HL-60/S4 treated with retinoic acid at 250 ng/mL for 4 days and 3 days (cell line): ENCODE data around the gene HABP4.

Experiments used
- in situ Hi-C: fragments of 300-500 bp; cut with MboI; formaldehyde crosslinking; loops from 2 replicates; pipeline ENCODE4 v1.7.0; 2022; ENCODE audit warnings: low sequenced_read_pairs

HABP4 gene

GRCh38 chr9:96430377-96430776 lies 19.6 kb upstream of the HABP4 start:
- in situ Hi-C loops: no loop called here

- in situ Hi-C loops: no loop called here
These were observed 14.6 kb upstream of the HABP4 start for GRCh38 chr9:96435345-96435744.

GRCh38 chr9:96436063-96436455 lies 13.9 kb upstream of the HABP4 start:
- in situ Hi-C loops: no loop called here

- in situ Hi-C loops: no loop called here
These were observed 13.4 kb upstream of the HABP4 start for GRCh38 chr9:96436456-96437126.

GRCh38 chr9:96437454-96437853 lies 12.5 kb upstream of the HABP4 start:
- in situ Hi-C loops: no loop called here

GRCh38 chr9:96440671-96441199 lies 9.2 kb upstream of the HABP4 start:
- in situ Hi-C loops: loop anchor here (10.0 kb wide), 1 partner anchor 204 kb away; no protein-coding TSS in a partner anchor

- in situ Hi-C loops: loop anchor here (10.0 kb wide), 1 partner anchor 203 kb away; no protein-coding TSS in a partner anchor
These were observed 8.0 kb upstream of the HABP4 start for GRCh38 chr9:96441798-96442445.

GRCh38 chr9:96442491-96442890 lies 7.5 kb upstream of the HABP4 start:
- in situ Hi-C loops: loop anchor here (10.0 kb wide), 1 partner anchor 202 kb away; no protein-coding TSS in a partner anchor

- in situ Hi-C loops: loop anchor here (10.0 kb wide), 1 partner anchor 197 kb away; no protein-coding TSS in a partner anchor
These were observed 2.6 kb upstream of the HABP4 start for GRCh38 chr9:96447406-96447805.

GRCh38 chr9:96448546-96449170 lies 1.3 kb upstream of the HABP4 start:
- in situ Hi-C loops: loop anchor here (10.0 kb wide), 1 partner anchor 196 kb away; no protein-coding TSS in a partner anchor

GRCh38 chr9:96449523-96449844 lies 485 bp upstream of the HABP4 start:
- in situ Hi-C loops: loop anchor here (10.0 kb wide), 1 partner anchor 195 kb away; no protein-coding TSS in a partner anchor

- in situ Hi-C loops: no loop called here
These were observed 902 bp downstream of the HABP4 start for GRCh38 chr9:96450613-96451528.

- in situ Hi-C loops: no loop called here
These were observed 3.7 kb downstream of the HABP4 start for GRCh38 chr9:96453625-96454024.

GRCh38 chr9:96457266-96457665 lies 7.3 kb downstream of the HABP4 start:
- in situ Hi-C loops: no loop called here

- in situ Hi-C loops: no loop called here
These were observed 8.3 kb downstream of the HABP4 start for GRCh38 chr9:96458226-96458625.

- in situ Hi-C loops: no loop called here
These were observed 9.5 kb downstream of the HABP4 start for GRCh38 chr9:96459268-96460007.

- in situ Hi-C loops: no loop called here
These were observed 10.5 kb downstream of the HABP4 start for GRCh38 chr9:96460470-96460869.

GRCh38 chr9:96460882-96461281 lies 10.9 kb downstream of the HABP4 start:
- in situ Hi-C loops: no loop called here

- in situ Hi-C loops: no loop called here
These were observed 11.4 kb downstream of the HABP4 start for GRCh38 chr9:96461336-96461735.

- in situ Hi-C loops: no loop called here
These were observed 12.6 kb downstream of the HABP4 start for GRCh38 chr9:96462541-96462940.
